H9 (cell line): ENCODE data around the gene CFHR3. TPM values are rescaled to one million over a fixed set of nuclear protein-coding genes. Genes with fewer than 3 reads are reported as not detected.
"Not testable (repeated sequence)": the region's sequence is repeated elsewhere in the genome, so short reads cannot be mapped to it uniquely, and the experiment has no call there.

Source experiments
- DNase-seq: peaks from one replicate; pipeline ENCODE4 v3.0.0-alpha.2; 2017
- H2AFZ ChIP-seq: one replicate; pipeline ENCODE4 v1.6.1; 2013; ENCODE audit warnings: mild to moderate bottlenecking, low read length, control low read depth, moderate library complexity
- H2AK5ac ChIP-seq: 2 replicates; pipeline ENCODE4 v1.6.1; 2013; ENCODE audit warnings: low read length, control low read depth, mixed read lengths; ENCODE audit not compliant: insufficient read length
- H2BK120ac ChIP-seq: one replicate; pipeline ENCODE4 v1.6.1; 2013; ENCODE audit warnings: low read depth, mild to moderate bottlenecking, low read length, control low read depth, inconsistent platforms; ENCODE audit not compliant: poor library complexity, severe bottlenecking
- H2BK12ac ChIP-seq: 2 replicates; pipeline ENCODE4 v1.6.1; 2013; ENCODE audit warnings: low read length, control low read depth, mixed read lengths, low read depth; ENCODE audit not compliant: insufficient read length
- H2BK15ac ChIP-seq: 2 replicates; pipeline ENCODE4 v1.6.1; 2013; ENCODE audit warnings: low read depth, low read length, control low read depth
- H2BK20ac ChIP-seq: one replicate; pipeline ENCODE4 v1.6.1; 2013; ENCODE audit warnings: low read depth, mild to moderate bottlenecking, low read length, control low read depth, inconsistent platforms; ENCODE audit not compliant: poor library complexity, severe bottlenecking
- H2BK5ac ChIP-seq: 2 replicates; pipeline ENCODE4 v1.6.1; 2013; ENCODE audit warnings: low read length, control low read depth, mixed read lengths; ENCODE audit not compliant: insufficient read length
- H3K14ac ChIP-seq: 2 replicates; pipeline ENCODE4 v1.6.1; 2013; ENCODE audit warnings: low read length, control low read depth; ENCODE audit not compliant: insufficient read depth
- H3K18ac ChIP-seq: 2 replicates; pipeline ENCODE4 v1.6.1; 2013; ENCODE audit warnings: low read depth, mild to moderate bottlenecking, mixed read lengths, low read length, control low read depth; ENCODE audit not compliant: insufficient read length
- H3K23ac ChIP-seq: 2 replicates; pipeline ENCODE4 v1.6.1; 2013; ENCODE audit warnings: low read length, control low read depth, mixed read lengths, low read depth; ENCODE audit not compliant: insufficient read length
- H3K23me2 ChIP-seq: 2 replicates; pipeline ENCODE4 v1.6.1; 2013; ENCODE audit warnings: low read depth, mild to moderate bottlenecking, mixed read lengths, low read length, control low read depth; ENCODE audit not compliant: insufficient read length, poor library complexity, severe bottlenecking
- H3K27ac ChIP-seq: 2 replicates; pipeline ENCODE4 v1.5.1; 2013; ENCODE audit warnings: low read length, control low read depth, mixed read lengths, low read depth; ENCODE audit not compliant: insufficient read length
- H3K27me3 ChIP-seq: 2 replicates; pipeline ENCODE4 v1.6.1; 2013; ENCODE audit warnings: low read length, control low read depth, inconsistent platforms; ENCODE audit not compliant: insufficient read depth
- H3K4ac ChIP-seq: 2 replicates; pipeline ENCODE4 v1.6.1; 2013; ENCODE audit warnings: low read depth, mild to moderate bottlenecking, control low read depth, inconsistent platforms, low read length, moderate library complexity
- H3K4me1 ChIP-seq: 2 replicates; pipeline ENCODE4 v1.6.1; 2013; ENCODE audit warnings: low read length, control low read depth, inconsistent platforms; ENCODE audit not compliant: insufficient read depth
- H3K4me2 ChIP-seq: 2 replicates; pipeline ENCODE4 v1.6.1; 2013; ENCODE audit warnings: low read length, control low read depth, mixed read lengths; ENCODE audit not compliant: insufficient read length, insufficient read depth
- H3K56ac ChIP-seq: 2 replicates; pipeline ENCODE4 v1.6.1; 2013; ENCODE audit warnings: low read depth, mild to moderate bottlenecking, mixed read lengths, low read length, control low read depth; ENCODE audit not compliant: insufficient read length
- H3K79me1 ChIP-seq: 2 replicates; pipeline ENCODE4 v1.6.1; 2013; ENCODE audit warnings: low read depth, mild to moderate bottlenecking, moderate library complexity, low read length, control low read depth, inconsistent platforms; ENCODE audit not compliant: insufficient read depth, poor library complexity, severe bottlenecking
- H3K79me2 ChIP-seq: 2 replicates; pipeline ENCODE4 v1.6.1; 2013; ENCODE audit warnings: low read length, control low read depth, inconsistent platforms; ENCODE audit not compliant: insufficient read depth
- H3K9ac ChIP-seq: 2 replicates; pipeline ENCODE4 v1.6.1; 2013; ENCODE audit warnings: low read length, control low read depth, mixed read lengths; ENCODE audit not compliant: insufficient read length; ENCODE audit errors: extremely low read depth
- H3K9me3 ChIP-seq: one replicate; pipeline ENCODE4 v1.6.1; 2013; ENCODE audit warnings: low read depth, low read length, inconsistent platforms; ENCODE audit not compliant: control insufficient read depth
- H3T11ph ChIP-seq: one replicate; pipeline ENCODE4 v1.6.1; 2013; ENCODE audit warnings: mild to moderate bottlenecking, low read length, control low read depth, inconsistent platforms
- H4K20me1 ChIP-seq: one replicate; pipeline ENCODE4 v1.6.1; 2013; ENCODE audit not compliant: control insufficient read depth, insufficient read length, insufficient read depth
- H4K5ac ChIP-seq: 2 replicates; pipeline ENCODE4 v1.6.1; 2013; ENCODE audit warnings: low read depth, mild to moderate bottlenecking, mixed read lengths, low read length, control low read depth; ENCODE audit not compliant: insufficient read length
- H4K8ac ChIP-seq: replicated peaks from 2 replicates; pipeline ENCODE4 v1.6.1; 2013; ENCODE audit warnings: low read length, control low read depth, mixed read lengths, low read depth; ENCODE audit not compliant: insufficient read length
- H4K91ac ChIP-seq: 2 replicates; pipeline ENCODE4 v1.6.1; 2013; ENCODE audit warnings: low read depth, mild to moderate bottlenecking, moderate library complexity, mixed read lengths, low read length, control low read depth; ENCODE audit not compliant: insufficient read length
- H3K27ac Mint-ChIP-seq, 3 experiments: 2 replicates in 2 of 3; 3 replicates in 1 of 3; pipeline ENCODE4 v1.8.0; 2020 to 2021; ENCODE audit warnings: mixed read lengths in 3 of 3, mild to moderate bottlenecking in 1 of 3, moderate library complexity in 1 of 3
- H3K27me3 Mint-ChIP-seq: 2 replicates; pipeline ENCODE4 v1.8.0; 2021; ENCODE audit warnings: low read depth, mild to moderate bottlenecking, moderate library complexity, mixed read lengths
- H3K36me3 Mint-ChIP-seq, 3 experiments: 2 replicates in 2 of 3; 3 replicates in 1 of 3; pipeline ENCODE4 v1.8.0; 2020 to 2021; ENCODE audit warnings: low read depth in 3 of 3, mixed read lengths in 3 of 3; ENCODE audit not compliant: insufficient read depth in 1 of 3
- H3K4me1 Mint-ChIP-seq, 2 experiments: 2 replicates each; pipeline ENCODE4 v1.8.0; 2020; ENCODE audit warnings: mixed read lengths in 2 of 2
- H3K4me3 Mint-ChIP-seq, 2 experiments: 2 replicates in 1 of 2; 3 replicates in 1 of 2; pipeline ENCODE4 v1.8.0; 2020 to 2021; ENCODE audit warnings: mild to moderate bottlenecking in 2 of 2, mixed read lengths in 2 of 2, moderate library complexity in 1 of 2
- H3K9me3 Mint-ChIP-seq, 2 experiments: 2 replicates in 1 of 2; 3 replicates in 1 of 2; pipeline ENCODE4 v1.8.0; 2020; ENCODE audit warnings: mild to moderate bottlenecking in 2 of 2, mixed read lengths in 2 of 2, moderate library complexity in 1 of 2
- CTCF ChIP-seq: fragments of 200-600 bp; sonication (generic); conservative IDR thresholded peaks from 3 replicates; pipeline ENCODE4 v1.8.0; 2021; ENCODE audit warnings: antibody characterized with exemption, mild to moderate bottlenecking
- WGBS: extraction: QIAGEN DNeasy Blood & Tissue Kit; methylation state at CpG from one replicate; pipeline ENCODE4 v1.1.7; 2013; ENCODE audit warnings: missing lambda C conversion rate, low lambda C conversion rate, mixed read lengths; ENCODE audit not compliant: insufficient read length; ENCODE audit errors: extremely low coverage; 5-methylcytosine and 5-hydroxymethylcytosine counted together
- total RNA-seq: library from RNA; stranded (reverse); gene quantifications from 2 replicates; pipeline ENCODE4 v1.2.1, GENCODE V29; 2021

The CFHR3 gene
- total RNA-seq, 1 experiment from 2014 or later = 1.4 TPM

- no peak overlapping the region for H3K18ac ChIP-seq
- H4K5ac ChIP-seq = no peak overlapping the region
- H2AK5ac ChIP-seq = no peak overlapping the region
- no peak overlapping the region for H3K4me2 ChIP-seq
- no peak overlapping the region for H3K23ac ChIP-seq
- no peak overlapping the region for H2BK15ac ChIP-seq
- H3K79me2 ChIP-seq = no peaks in the 10 kb centered on the region
- H2BK120ac ChIP-seq = no peak overlapping the region
- Mint-ChIP-seq H3K4me1 (no peaks in the 10 kb centered on the region), H3K36me3 (peaks cover 6 to 14% (median 6%) of the 10 kb centered on the region in 3 experiments), H3K27ac (no peak overlapping the region), H3K9me3 (peaks cover 6 to 16% of the 10 kb centered on the region in 2 experiments), H3K27me3 (no peaks in the 10 kb centered on the region; the same call in 1 of the 2 replicates), H3K4me3 (no peak overlapping the region)
- H4K8ac ChIP-seq = no peak overlapping the region
- no peak overlapping the region for H2BK12ac ChIP-seq
- no peaks in the 10 kb centered on the region for H3K23me2 ChIP-seq
- WGBS = no CpG with 5 or more reads among the region's 2 CpGs
- no peaks in the 10 kb centered on the region for H3K79me1 ChIP-seq
- no peak overlapping the region for H3T11ph ChIP-seq
- no peak for DNase-seq
- no peak overlapping the region for H3K4ac ChIP-seq
- no peak overlapping the region for H2BK20ac ChIP-seq
- H3K9me3 ChIP-seq = no peaks in the 10 kb centered on the region
- no peak overlapping the region for H3K14ac ChIP-seq
- H3K9ac ChIP-seq = no peak overlapping the region
- H3K56ac ChIP-seq = no peak overlapping the region
- H3K27me3 ChIP-seq = no peaks in the 10 kb centered on the region
- no peaks in the 10 kb centered on the region for H3K4me1 ChIP-seq
- no peaks in the 10 kb centered on the region for H4K20me1 ChIP-seq
- H2AFZ ChIP-seq = no peak overlapping the region
- no peak overlapping the region for H3K27ac ChIP-seq
- no peak overlapping the region for H4K91ac ChIP-seq
- TF ChIP-seq CTCF = no peak
- H2BK5ac ChIP-seq = no peak overlapping the region
These were observed 23.3 kb downstream of the CFHR3 start for GRCh38 chr1:196797891-196798290.

GRCh38 chr1:196801920-196802319 is 27.3 kb downstream of the CFHR3 start:
- not testable (repeated sequence) for H3K9me3 Mint-ChIP-seq, H3K27me3 ChIP-seq, DNase-seq

More at GRCh38 chr1:196801920-196802319, 27.3 kb downstream of the CFHR3 start:
- H3K23me2 ChIP-seq, H2AK5ac ChIP-seq, H4K91ac ChIP-seq, H3K14ac ChIP-seq, H3K36me3 Mint-ChIP-seq, H3K27ac ChIP-seq, H4K20me1 ChIP-seq, H3K4me1 Mint-ChIP-seq, H3K9me3 ChIP-seq, H3K18ac ChIP-seq, H3K4me3 Mint-ChIP-seq, H2BK120ac ChIP-seq, H2BK20ac ChIP-seq, H3K23ac ChIP-seq, H4K8ac ChIP-seq, H3T11ph ChIP-seq, H4K5ac ChIP-seq, H2BK12ac ChIP-seq, H3K27me3 Mint-ChIP-seq, H3K4ac ChIP-seq, H3K9ac ChIP-seq, H3K79me1 ChIP-seq, H2BK5ac ChIP-seq, H3K27ac Mint-ChIP-seq, H2BK15ac ChIP-seq, H3K79me2 ChIP-seq, H3K56ac ChIP-seq, H2AFZ ChIP-seq, H3K4me1 ChIP-seq, H3K4me2 ChIP-seq: not testable (repeated sequence)
- no CpG with 5 or more reads among the region's 1 CpG for WGBS
